H1 (cell line): ENCODE data around the gene HUWE1. TPM values are rescaled to one million over a fixed set of nuclear protein-coding genes. Genes with fewer than 3 reads are reported as not detected.

Source experiments
- CTCF ChIA-PET: fragments of 300-600 bp; sonication (Branson Sonifier 250); formaldehyde crosslinking; loops from one replicate; lab custom pipeline; 2021; ENCODE audit not compliant: partially characterized antibody; lab: Charles Lee
- POLR2A ChIA-PET: fragments of 300-600 bp; sonication (Branson Sonifier 250); formaldehyde crosslinking; loops from one replicate; lab custom pipeline; 2021; ENCODE audit warnings: inconsistent platforms; ENCODE audit not compliant: partially characterized antibody; lab: Charles Lee
- DNase-seq, 2 experiments: peaks; one replicate each; pipeline versions ENCODE4 v3.0.0 to v3.0.0-alpha.2; 2010 to 2022; ENCODE audit warnings: low spot score in 2 of 2, low read depth in 1 of 2, mixed read lengths in 1 of 2
- FAIRE-seq: peaks from 2 replicates; lab custom pipeline; 2011; peaks lifted over from hg19 to GRCh38; lab: Jason Lieb, UNC
- H2AFZ ChIP-seq: 2 replicates; pipeline ENCODE4 v1.8.1; 2012; ENCODE audit warnings: low read length, inconsistent platforms
- H2AK5ac ChIP-seq: 2 replicates; pipeline ENCODE4 v1.6.1; 2013; ENCODE audit warnings: low read depth, low read length
- H2BK120ac ChIP-seq: replicated peaks from 2 replicates; pipeline ENCODE3; 2013; ENCODE audit warnings: low read depth, low read length, inconsistent platforms
- H2BK12ac ChIP-seq: 2 replicates; pipeline ENCODE4 v1.6.1; 2013; ENCODE audit warnings: low read depth, low read length
- H2BK15ac ChIP-seq: 2 replicates; pipeline ENCODE4 v1.6.1; 2013; ENCODE audit warnings: low read length
- H2BK20ac ChIP-seq: 2 replicates; pipeline ENCODE4 v1.6.1; 2013; ENCODE audit warnings: low read length
- H2BK5ac ChIP-seq: 2 replicates; pipeline ENCODE4 v1.6.1; 2013; ENCODE audit warnings: low read depth, low read length
- H3K14ac ChIP-seq: 2 replicates; pipeline ENCODE4 v1.6.1; 2013; ENCODE audit warnings: inconsistent platforms; ENCODE audit not compliant: insufficient read length
- H3K18ac ChIP-seq: 2 replicates; pipeline ENCODE4 v1.6.1; 2013; ENCODE audit warnings: low read length; ENCODE audit errors: extremely low read depth
- H3K23ac ChIP-seq: 2 replicates; pipeline ENCODE4 v1.6.1; 2013; ENCODE audit warnings: inconsistent platforms; ENCODE audit not compliant: insufficient read length
- H3K23me2 ChIP-seq: 2 replicates; pipeline ENCODE4 v1.6.1; 2013; ENCODE audit warnings: low read depth, low read length
- H3K27ac ChIP-seq: 2 replicates; pipeline ENCODE4 v1.6.1; 2011; ENCODE audit warnings: low read depth, low read length, inconsistent platforms
- H3K27me3 ChIP-seq, 4 experiments: replicated peaks in 1 of 4; 1 replicate in 1 of 4; 2 replicates in 3 of 4; pipeline versions ENCODE4 v1.6.1 to v1.8.1; 2011 to 2013; ENCODE audit warnings: low read length in 3 of 4, mild to moderate bottlenecking in 3 of 4, inconsistent platforms in 2 of 4, mixed read lengths in 2 of 4, moderate library complexity in 1 of 4; ENCODE audit not compliant: control insufficient read depth in 3 of 4, insufficient read depth in 3 of 4; ENCODE audit errors: extremely low read depth in 1 of 4
- H3K36me3 ChIP-seq, 4 experiments: 2 replicates each; pipeline versions ENCODE4 v1.6.1 to v1.8.1; 2011 to 2013; ENCODE audit warnings: mild to moderate bottlenecking in 4 of 4, low read length in 3 of 4, moderate library complexity in 2 of 4, control low read depth in 1 of 4, inconsistent platforms in 1 of 4; ENCODE audit not compliant: insufficient read depth in 4 of 4, control insufficient read depth in 2 of 4
- H3K4ac ChIP-seq: replicated peaks from 2 replicates; pipeline ENCODE3; 2013; ENCODE audit warnings: low read length, low read depth, mixed read lengths, inconsistent platforms; ENCODE audit not compliant: insufficient read length
- H3K4me1 ChIP-seq, 4 experiments: replicated peaks in 1 of 4; 1 replicate in 1 of 4; 2 replicates in 3 of 4; pipeline versions ENCODE4 v1.6.1 to v1.8.1; 2011 to 2013; ENCODE audit warnings: low read length in 3 of 4, inconsistent platforms in 2 of 4, mixed read lengths in 1 of 4; ENCODE audit not compliant: insufficient read depth in 4 of 4, control insufficient read depth in 3 of 4
- H3K4me2 ChIP-seq, 2 experiments: 2 replicates each; pipeline versions ENCODE4 v1.6.1 to v1.8.1; 2011 to 2013; ENCODE audit warnings: low read depth in 2 of 2, low read length in 2 of 2, control low read depth in 1 of 2, inconsistent platforms in 1 of 2, mild to moderate bottlenecking in 1 of 2; ENCODE audit not compliant: insufficient read depth in 1 of 2
- H3K4me3 ChIP-seq, 4 experiments: fragments of 200-600, 300-600 bp in 1 of 4; sonication (generic), shearing (Covaris generic), sonication (Bioruptor Twin) in 1 of 4; 2 replicates each; pipeline versions ENCODE4 v1.5.1 to v1.8.1; 2011 to 2016; ENCODE audit warnings: low read length in 4 of 4, low read depth in 3 of 4, control low read depth in 2 of 4, inconsistent platforms in 2 of 4, mild to moderate bottlenecking in 2 of 4, mixed read lengths in 1 of 4, moderate library complexity in 1 of 4; ENCODE audit not compliant: insufficient read depth in 2 of 4; ENCODE audit errors: extremely low read depth in 1 of 4
- H3K56ac ChIP-seq: replicated peaks from 2 replicates; pipeline ENCODE3; 2013; ENCODE audit warnings: low read depth, mild to moderate bottlenecking, mixed read lengths, low read length, inconsistent platforms; ENCODE audit not compliant: insufficient read length
- H3K79me1 ChIP-seq: 2 replicates; pipeline ENCODE4 v1.6.1; 2013; ENCODE audit warnings: low read depth, low read length, control low read depth
- H3K79me2 ChIP-seq, 2 experiments: 2 replicates each; pipeline versions ENCODE4 v1.6.1 to v1.8.1; 2012 to 2013; ENCODE audit warnings: low read length in 2 of 2, mild to moderate bottlenecking in 2 of 2, inconsistent platforms in 1 of 2; ENCODE audit not compliant: insufficient read depth in 2 of 2, control insufficient read depth in 1 of 2
- H3K9ac ChIP-seq, 4 experiments: replicated peaks in 1 of 4; 1 replicate in 1 of 4; 2 replicates in 3 of 4; pipeline versions ENCODE4 v1.6.1 to v1.8.1; 2011 to 2013; ENCODE audit warnings: low read depth in 3 of 4, low read length in 3 of 4, control low read depth in 2 of 4, mild to moderate bottlenecking in 2 of 4, moderate library complexity in 2 of 4, inconsistent platforms in 1 of 4; ENCODE audit errors: extremely low read depth in 1 of 4
- H3K9me3 ChIP-seq, 2 experiments: 2 replicates each; pipeline versions ENCODE4 v1.6.1 to v1.8.1; 2012 to 2013; ENCODE audit warnings: mild to moderate bottlenecking in 2 of 2, moderate library complexity in 2 of 2, control low read depth in 1 of 2, inconsistent platforms in 1 of 2, low read depth in 1 of 2, low read length in 1 of 2, mixed read lengths in 1 of 2; ENCODE audit not compliant: insufficient read depth in 2 of 2
- H4K20me1 ChIP-seq, 2 experiments: replicated peaks in 1 of 2; 2 replicates each; pipeline versions ENCODE3 to v1.8.1; 2011 to 2013; ENCODE audit warnings: inconsistent platforms in 2 of 2, low read length in 2 of 2, mild to moderate bottlenecking in 1 of 2; ENCODE audit not compliant: insufficient read depth in 2 of 2, control insufficient read depth in 1 of 2
- H4K5ac ChIP-seq: 2 replicates; pipeline ENCODE4 v1.6.1; 2013; ENCODE audit warnings: low read length, low read depth, mixed read lengths, inconsistent platforms; ENCODE audit not compliant: insufficient read length
- H4K8ac ChIP-seq: 2 replicates; pipeline ENCODE4 v1.8.0; 2013; ENCODE audit warnings: mild to moderate bottlenecking, moderate library complexity, low read length, inconsistent platforms; ENCODE audit not compliant: insufficient read depth; ENCODE audit errors: extremely low read depth
- H4K91ac ChIP-seq: replicated peaks from 2 replicates; pipeline ENCODE3; 2013; ENCODE audit warnings: low read length, mixed read lengths, inconsistent platforms; ENCODE audit not compliant: insufficient read length
- CBX8 ChIP-seq: fragments of 300-800, 300-1000 bp; sonication (generic); IDR thresholded peaks from 2 replicates; pipeline ENCODE4 v1.7.1; 2016; ENCODE audit warnings: low read depth, low read length, borderline replicate concordance
- EP300 ChIP-seq, 2 experiments: IDR thresholded peaks; 1 replicate in 1 of 2; 2 replicates in 1 of 2; pipeline ENCODE4 v1.6.1; 2011 to 2012; ENCODE audit warnings: low read depth in 2 of 2, low read length in 2 of 2, mild to moderate bottlenecking in 2 of 2, borderline replicate concordance in 1 of 2, inconsistent platforms in 1 of 2, moderate library complexity in 1 of 2
- NRF1 ChIP-seq: IDR thresholded peaks from 2 replicates; pipeline ENCODE4 v1.6.1; 2011; ENCODE audit warnings: mild to moderate bottlenecking, low read depth, low read length, improper control_type of control experiment
- RFX5 ChIP-seq: IDR thresholded peaks from 2 replicates; pipeline ENCODE4 v1.6.1; 2011; ENCODE audit warnings: low read depth, low read length, improper control_type of control experiment, borderline replicate concordance
- SP1 ChIP-seq: IDR thresholded peaks from 2 replicates; pipeline ENCODE4 v1.6.1; 2011; ENCODE audit warnings: low read depth, low read length
- SUZ12 ChIP-seq: fragments of 200-600 bp; sonication (generic); IDR thresholded peaks from 2 replicates; pipeline ENCODE4 v1.6.1; 2012; ENCODE audit warnings: mild to moderate bottlenecking, inconsistent platforms, low read length, moderate library complexity, mixed read lengths
- ZNF274 ChIP-seq: IDR thresholded peaks from 2 replicates; pipeline ENCODE4 v1.7.0; 2012; ENCODE audit warnings: low read length, borderline replicate concordance; ENCODE audit errors: extremely low read depth
- WGBS, 2 experiments: shearing (Covaris generic) in 1 of 2; methylation state at CpG; one replicate each; pipeline versions ENCODE4 v1.1.6 to v1.1.7; 2013 to 2015; ENCODE audit warnings: low lambda C conversion rate in 2 of 2, mixed read lengths in 2 of 2, inconsistent platforms in 1 of 2, low coverage in 1 of 2, missing lambda C conversion rate in 1 of 2; ENCODE audit not compliant: insufficient replicate concordance in 2 of 2, insufficient coverage in 1 of 2, insufficient read length in 1 of 2; ENCODE audit errors: extremely low coverage in 1 of 2, missing lambda C conversion rate in 1 of 2; 5-methylcytosine and 5-hydroxymethylcytosine counted together
- polyA plus RNA-seq, 7 experiments: library from polyadenylated mRNA; depleted of rRNA in 3 of 7; stranded (reverse) in 5 of 7; unstranded in 2 of 7; fragments of >200 nt in 5 of 7; fragments of 200-250 nt in 2 of 7; gene quantifications; 1 replicate in 5 of 7; 2 replicates in 1 of 7; 4 replicates in 1 of 7; pipeline versions ENCODE4 v1.2.1 to v1.2.3, GENCODE V29; 2011 to 2013; ENCODE audit warnings: missing spikeins in 2 of 7, mixed read lengths in 2 of 7
- total RNA-seq: library from RNA; stranded (reverse); fragmentation: NEBNext Ultra II Directional; extraction: Animal tissue kit (Norgen Biotek cat#: 25700); gene quantifications from 2 replicates; pipeline ENCODE4 v1.2.1, GENCODE V29; 2021

The HUWE1 gene
- total and polyA plus RNA-seq, 2 of the 8 experiments (the other 6 are each of a cell fraction or from before 2014, with no cell fraction given): 114 to 252 TPM

DNA sequence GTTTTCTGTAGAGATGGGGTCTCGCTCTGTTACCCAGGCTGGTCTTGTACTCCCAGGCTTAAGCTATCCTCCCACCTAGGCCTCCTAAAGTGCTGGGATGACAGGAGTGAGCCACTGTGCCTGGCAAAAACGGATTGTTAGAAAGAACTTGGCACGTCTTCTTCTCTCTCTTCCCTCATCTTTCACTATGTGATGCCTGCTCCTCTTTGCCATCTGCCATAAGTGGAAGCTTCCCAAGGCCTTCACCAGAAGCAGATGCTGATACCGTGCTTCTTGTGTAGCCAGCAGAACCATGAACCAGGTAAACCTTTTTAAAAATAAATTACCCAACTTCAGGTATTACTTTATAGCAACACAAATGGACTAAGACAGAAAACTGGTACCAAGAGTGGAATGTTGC lies 36.9 kb upstream of the HUWE1 start:
- no peak for DNase-seq
- H3K27ac ChIP-seq: no peak overlapping the region
- no peak overlapping the region for H4K8ac ChIP-seq
- ChIA-PET CTCF (no interaction called here), POLR2A (interaction anchor here (1.2 kb wide), 1 partner anchor 41 kb away, joined by 3 read pairs; no protein-coding TSS in a partner anchor)
- H3K4me3 ChIP-seq: no peak overlapping the region
- H2BK15ac ChIP-seq: no peak overlapping the region
- peaks cover 0 to 12% of the 10 kb centered on the region in 2 experiments; a peak in 2 of 4 replicates for H3K9me3 ChIP-seq
- no peaks in the 10 kb centered on the region for H3K27me3 ChIP-seq
- no peaks in the 10 kb centered on the region for H4K20me1 ChIP-seq
- no peak overlapping the region for H3K23ac ChIP-seq
- no peak overlapping the region for H3K56ac ChIP-seq
- no peak overlapping the region for H2BK12ac ChIP-seq
- FAIRE-seq: no peak
- no peak overlapping the region for H2AFZ ChIP-seq
- no peaks in the 10 kb centered on the region for H3K4me1 ChIP-seq
- no peaks in the 10 kb centered on the region for H3K79me1 ChIP-seq
- no peak overlapping the region for H2AK5ac ChIP-seq
- no peak overlapping the region for H3K9ac ChIP-seq
- no peaks in the 10 kb centered on the region for H3K79me2 ChIP-seq
- no peak overlapping the region for H3K14ac ChIP-seq
- H2BK5ac ChIP-seq: no peak overlapping the region
- no peak overlapping the region for H3K4ac ChIP-seq
- no peak overlapping the region for H2BK120ac ChIP-seq
- no peak overlapping the region for H3K4me2 ChIP-seq
- 93% methylated on average over 3 of the region's 4 CpGs; no CpG with 5 or more reads in 1 of the 2 experiments for WGBS, 2 experiments
- no peaks in the 10 kb centered on the region for H3K23me2 ChIP-seq
- H4K5ac ChIP-seq: no peak overlapping the region
- no peaks in the 10 kb centered on the region for H3K36me3 ChIP-seq
- no peak overlapping the region for H2BK20ac ChIP-seq
- no peak overlapping the region for H3K18ac ChIP-seq
- no peak overlapping the region for H4K91ac ChIP-seq
- no peak for TF ChIP-seq SUZ12
- TF ChIP-seq EP300 (IDR thresholded peaks at IDR 0.05; ENCODE audit: borderline replicate concordance in 1 of 2, low read depth in 2 of 2, low read length in 2 of 2): no peak
- no peak for TF ChIP-seq SP1
- TF ChIP-seq CBX8: no peak
- no peak for TF ChIP-seq RFX5
- no peak for TF ChIP-seq NRF1
- no peak for TF ChIP-seq ZNF274
